HG03469 (cell line): ENCODE measurements around the gene KRTAP12-2.
"Not testable (repeated sequence)": the region's sequence is repeated elsewhere in the genome, so short reads cannot be mapped to it uniquely, and the experiment has no call there.

Experiments used
- ATAC-seq: cut with Tn5 transposase; IDR thresholded peaks from one replicate; pipeline ENCODE4 v1.9.1; 2021; ENCODE audit warnings: mild to moderate bottlenecking, moderate library complexity, moderate number of reproducible peaks; ENCODE audit not compliant: unreplicated experiment

KRTAP12-2 gene

DNA sequence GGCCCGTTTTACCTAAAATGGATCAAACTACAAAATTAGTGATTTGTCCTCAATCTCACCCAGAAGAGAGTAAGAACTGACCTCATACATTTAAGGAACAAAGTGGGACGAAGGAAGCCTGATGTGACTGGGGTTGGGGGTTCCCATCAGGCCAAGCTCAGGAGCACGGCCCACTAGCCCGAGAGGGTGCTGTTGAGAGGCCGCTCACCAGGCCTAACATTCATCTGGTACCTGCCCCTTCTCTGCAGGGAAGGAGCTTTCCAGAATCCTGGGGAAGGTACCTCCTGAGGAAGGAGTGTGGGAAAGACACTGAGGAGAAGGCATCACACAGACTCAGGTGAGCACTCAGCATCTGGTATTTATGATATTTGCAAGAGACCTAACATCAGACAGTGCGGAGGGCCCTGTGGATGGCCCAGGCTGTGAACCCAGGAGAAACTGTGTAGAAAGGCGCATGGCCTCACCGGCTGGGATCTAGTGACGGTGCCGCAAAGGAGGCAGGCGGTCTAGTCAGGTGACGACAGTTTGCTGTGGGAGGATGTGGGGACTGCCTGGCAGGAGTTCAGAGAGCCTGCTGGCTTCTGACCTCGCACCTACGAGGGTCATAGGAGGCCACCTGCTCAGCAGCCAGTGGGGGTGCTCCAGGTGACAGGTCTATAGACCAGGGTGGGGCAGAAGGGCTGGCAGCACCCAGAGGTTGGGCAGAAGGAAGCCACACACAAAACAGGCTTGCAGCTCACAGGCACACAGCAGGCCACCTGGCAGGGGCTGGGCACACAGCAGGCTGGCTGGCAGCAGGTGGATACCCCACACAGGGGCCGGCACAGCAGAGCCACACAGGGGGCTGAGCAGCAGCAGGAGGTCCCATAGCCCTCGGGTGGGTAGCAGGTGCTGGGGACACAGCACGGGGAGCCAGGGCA is 12.8 kb downstream of the KRTAP12-2 start:
- no peak for ATAC-seq

DNA sequence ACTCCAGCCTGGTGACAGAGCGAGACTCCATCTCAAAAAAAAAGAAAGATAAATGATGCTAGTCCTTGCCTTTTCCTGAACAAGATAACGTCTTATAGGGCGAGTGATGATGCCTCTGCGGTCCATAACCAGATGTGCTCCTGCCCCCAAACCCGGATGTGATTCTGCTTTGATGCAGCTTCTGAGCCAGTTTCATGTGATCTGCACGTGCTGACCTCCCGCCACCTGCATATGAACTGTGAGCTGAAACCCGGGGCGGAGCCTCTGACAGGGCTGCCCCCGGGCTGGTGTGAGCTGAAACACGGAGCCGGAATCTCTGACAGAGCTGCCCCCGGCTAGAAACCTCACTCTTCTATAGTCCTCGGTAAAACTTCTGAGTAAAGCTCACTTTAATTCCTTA is 13.6 kb downstream of the KRTAP12-2 start:
- ATAC-seq, result no peak

GRCh38 chr21:44650973-44651675 is 15.6 kb downstream of the KRTAP12-2 start:
- ATAC-seq, result no peak

- ATAC-seq, result no peak
Measured at GRCh38 chr21:44650265-44650972, 16.3 kb downstream of the KRTAP12-2 start.

DNA sequence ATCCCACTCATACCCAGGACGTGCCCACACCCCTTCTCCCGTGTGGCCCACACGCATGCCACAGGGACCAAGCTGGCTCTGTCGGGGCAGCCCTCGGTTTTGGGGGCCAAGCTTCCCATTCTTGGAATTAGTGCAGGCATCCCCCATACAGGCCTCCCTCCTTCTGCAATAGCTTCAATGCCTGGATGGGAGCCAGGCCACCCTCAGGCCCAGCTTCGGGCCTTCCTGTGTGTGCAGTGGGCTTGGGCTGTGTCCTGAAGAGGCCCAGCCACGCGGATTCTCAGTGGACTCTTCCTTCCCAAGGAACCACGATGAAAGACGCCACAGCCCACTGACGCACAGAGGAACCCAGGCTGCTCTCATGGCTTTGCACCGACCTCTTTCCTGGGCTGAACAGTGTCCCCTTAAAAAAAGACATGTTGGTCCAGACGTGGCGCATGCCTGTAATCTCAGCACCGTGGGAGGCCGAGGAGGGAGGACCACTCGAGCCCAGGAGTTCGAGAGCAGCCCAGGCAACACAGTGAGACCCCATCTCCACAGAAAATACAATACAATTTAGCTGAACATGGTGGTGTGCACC is 17.1 kb downstream of the KRTAP12-2 start:
- ATAC-seq, result no peak

DNA sequence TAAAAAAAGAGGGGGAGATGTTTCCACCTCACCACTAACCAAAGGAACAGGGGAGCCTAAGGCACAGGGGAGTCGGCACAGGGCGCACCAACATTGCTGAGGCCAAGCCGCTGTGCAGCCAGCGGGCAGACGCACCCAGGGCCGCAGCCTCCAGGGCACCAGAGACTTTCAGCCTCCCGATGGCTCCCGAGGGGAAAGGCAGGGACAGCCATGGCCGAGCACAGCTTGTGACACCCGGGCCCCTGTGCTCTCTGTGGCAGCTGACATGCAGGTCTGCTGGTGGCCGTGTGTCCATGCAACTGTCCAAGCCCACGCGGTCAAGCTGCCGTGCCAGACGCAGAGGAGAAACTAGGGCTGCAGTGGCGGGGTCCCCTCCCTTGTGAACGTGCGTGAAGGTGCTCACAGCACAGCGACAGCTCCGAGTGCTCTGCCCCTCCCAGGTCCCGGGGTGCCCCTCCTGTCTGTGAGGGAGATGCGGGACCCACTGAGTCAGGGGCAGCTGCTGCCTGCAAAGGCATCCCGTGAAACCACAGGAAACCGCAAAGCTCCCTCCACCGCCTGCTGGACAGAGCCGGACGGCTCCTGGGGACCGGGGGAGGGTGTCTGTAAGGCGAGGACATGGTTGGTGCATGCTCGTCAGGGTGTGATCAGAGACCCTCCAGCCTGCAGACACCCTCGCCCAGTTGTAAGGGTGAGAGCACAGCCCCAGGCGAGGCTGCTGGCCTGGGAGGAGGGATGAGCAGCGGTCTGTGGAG is 18.0 kb downstream of the KRTAP12-2 start:
- ATAC-seq, result no peak

DNA sequence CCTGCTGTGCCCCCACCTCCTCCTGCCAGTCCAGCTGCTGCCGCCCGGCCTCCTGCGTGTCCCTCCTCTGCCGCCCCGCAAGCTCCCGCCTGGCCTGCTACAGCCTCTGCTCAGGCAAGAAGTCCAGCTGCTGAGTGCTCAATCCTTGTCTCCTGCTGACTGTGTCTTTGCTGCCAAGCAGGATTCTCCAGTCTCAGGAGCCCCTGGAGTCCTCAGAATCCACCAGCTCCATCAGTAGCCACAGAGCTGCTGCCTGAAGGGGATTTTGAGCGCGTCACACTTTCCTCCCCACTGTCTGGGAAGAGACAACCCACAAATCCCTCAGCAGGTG is 19.5 kb downstream of the KRTAP12-2 start:
- no peak for ATAC-seq

GRCh38 chr21:44646366-44647221 is 20.1 kb downstream of the KRTAP12-2 start, which contains the start of gene KRTAP10-11:
Gene KRTAP10-11, plus strand, starts transcription at chr21:44646414. Its CDS starts 45 bp downstream, at chr21:44646459.
- ATAC-seq, result not testable (repeated sequence)

DNA sequence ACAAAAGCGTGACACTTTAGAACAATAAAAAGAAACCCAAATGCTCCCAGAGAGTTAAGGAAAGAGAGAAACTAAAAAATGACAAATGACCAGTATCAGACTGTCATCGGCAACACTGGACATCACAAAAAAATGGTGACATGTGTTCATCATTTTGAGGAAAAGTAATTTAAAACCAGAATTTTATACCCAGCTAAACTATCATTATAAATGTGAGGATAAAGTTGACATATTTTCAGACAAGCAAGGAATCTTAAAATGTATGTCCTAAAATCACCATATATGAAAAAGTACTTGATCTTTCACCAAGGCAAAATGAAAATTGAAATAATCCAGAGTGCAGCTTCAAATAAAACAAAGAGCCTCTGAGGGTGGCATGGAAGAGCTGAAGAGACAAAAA is 21.8 kb downstream of the KRTAP12-2 start:
- ATAC-seq, result no peak

DNA sequence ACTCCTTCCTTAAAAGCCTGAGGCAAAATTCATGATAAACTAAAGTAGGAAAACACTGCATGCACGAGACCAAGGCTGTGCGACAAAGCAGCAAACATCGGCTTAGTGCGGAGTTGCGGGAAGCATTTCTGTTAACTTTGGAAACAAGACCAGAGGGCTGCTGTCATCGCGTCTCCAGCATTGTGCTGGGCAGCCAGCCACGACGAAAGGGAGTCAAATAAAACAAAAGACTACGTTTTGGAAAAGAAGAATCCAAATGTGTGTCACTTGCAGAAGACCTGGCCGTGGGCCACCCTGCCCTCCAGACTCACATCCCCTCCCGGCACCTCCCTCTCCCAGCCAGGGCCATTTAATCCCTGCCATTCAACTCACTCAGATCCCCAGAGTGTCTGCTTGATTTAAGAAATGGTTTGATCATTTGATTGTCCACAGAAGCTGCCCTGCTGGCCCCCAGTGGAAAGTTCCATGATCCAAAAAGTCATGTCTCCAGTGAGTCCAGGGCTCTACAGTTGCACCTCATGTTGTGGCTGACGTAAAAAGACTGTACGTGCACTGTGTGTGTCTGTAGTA is 22.9 kb downstream of the KRTAP12-2 start:
- ATAC-seq, result no peak

GRCh38 chr21:44640761-44641160 is 26.0 kb downstream of the KRTAP12-2 start:
- ATAC-seq, result no peak

GRCh38 chr21:44639331-44639655 is 27.4 kb downstream of the KRTAP12-2 start:
- no peak for ATAC-seq

GRCh38 chr21:44638506-44639330 is 28.0 kb downstream of the KRTAP12-2 start:
- ATAC-seq, result not testable (repeated sequence)

DNA sequence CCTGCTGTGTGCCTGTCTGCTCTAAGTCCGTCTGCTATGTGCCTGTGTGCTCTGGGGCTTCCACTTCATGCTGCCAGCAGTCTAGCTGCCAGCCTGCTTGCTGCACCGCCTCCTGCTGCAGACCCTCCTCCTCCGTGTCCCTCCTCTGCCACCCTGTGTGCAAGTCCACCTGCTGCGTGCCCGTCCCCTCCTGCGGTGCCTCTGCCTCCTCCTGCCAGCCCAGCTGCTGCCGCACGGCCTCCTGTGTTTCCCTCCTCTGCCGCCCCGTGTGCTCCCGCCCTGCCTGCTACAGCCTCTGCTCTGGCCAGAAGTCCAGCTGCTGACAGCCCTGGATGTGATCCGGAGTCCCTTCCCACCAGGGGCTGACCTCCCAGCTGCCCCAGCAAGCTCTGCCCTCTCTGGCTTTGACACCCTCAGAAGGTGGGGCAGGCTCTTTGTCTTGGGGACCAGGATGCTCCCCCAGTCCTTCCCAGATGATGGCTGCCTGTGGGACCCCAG is 28.8 kb downstream of the KRTAP12-2 start:
- not testable (repeated sequence) for ATAC-seq

- ATAC-seq, result no peak
Measured at GRCh38 chr21:44637018-44637850, 29.5 kb downstream of the KRTAP12-2 start, which contains the start of gene KRTAP10-10. Gene KRTAP10-10, plus strand, starts transcription at chr21:44637356. Its CDS starts 62 bp downstream, at chr21:44637418.

DNA sequence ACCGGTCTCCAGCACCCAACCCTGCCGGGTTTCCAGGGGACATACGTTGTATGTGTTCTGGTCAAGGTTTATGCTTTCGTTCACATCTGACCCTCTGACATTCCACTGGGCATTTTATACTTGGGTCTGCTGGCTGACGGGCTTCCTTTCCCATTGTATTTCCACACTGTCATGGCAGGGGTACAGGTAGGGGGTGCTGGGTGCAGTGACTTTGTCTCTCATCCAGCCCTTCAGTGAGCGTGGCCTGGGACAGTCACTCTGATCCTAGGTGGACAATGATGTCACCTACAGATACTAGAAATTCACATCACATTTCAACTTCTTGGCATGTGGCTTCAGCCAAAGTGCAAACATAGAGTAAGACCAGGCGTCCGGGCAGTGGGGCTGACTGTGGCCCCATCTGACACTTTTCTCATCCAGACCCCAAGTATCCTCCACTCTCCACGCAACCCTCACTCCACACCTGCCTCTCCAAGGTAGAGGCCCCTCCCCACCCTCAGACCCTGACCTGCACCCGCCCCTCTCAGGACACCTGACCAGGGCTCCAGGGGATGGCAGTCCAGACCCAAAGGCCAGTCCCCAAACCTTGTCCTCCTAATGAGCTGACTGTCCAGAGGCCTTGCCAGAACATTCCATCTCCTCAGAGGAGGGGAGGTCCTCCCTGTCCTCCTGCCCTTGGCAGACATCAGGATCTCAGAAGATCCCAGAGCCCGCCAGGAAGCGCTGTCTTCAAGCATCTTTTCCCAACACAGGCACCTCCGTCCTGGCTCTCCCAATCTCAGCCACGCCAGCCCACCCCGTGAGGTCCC is 30.3 kb downstream of the KRTAP12-2 start:
- no peak for ATAC-seq
